Measurements from ENCODE around the gene RAG2. TPM values are rescaled to one million over a fixed set of nuclear protein-coding genes. Genes with fewer than 3 reads are reported as not detected.
"Not testable (repeated sequence)": the region's sequence is repeated elsewhere in the genome, so short reads cannot be mapped to it uniquely, and the experiment has no call there.

Gene RAG2
- total and polyA plus RNA-seq, 2 of the 4 experiments (the other 2 are of a cell fraction) = not detected

DNA sequence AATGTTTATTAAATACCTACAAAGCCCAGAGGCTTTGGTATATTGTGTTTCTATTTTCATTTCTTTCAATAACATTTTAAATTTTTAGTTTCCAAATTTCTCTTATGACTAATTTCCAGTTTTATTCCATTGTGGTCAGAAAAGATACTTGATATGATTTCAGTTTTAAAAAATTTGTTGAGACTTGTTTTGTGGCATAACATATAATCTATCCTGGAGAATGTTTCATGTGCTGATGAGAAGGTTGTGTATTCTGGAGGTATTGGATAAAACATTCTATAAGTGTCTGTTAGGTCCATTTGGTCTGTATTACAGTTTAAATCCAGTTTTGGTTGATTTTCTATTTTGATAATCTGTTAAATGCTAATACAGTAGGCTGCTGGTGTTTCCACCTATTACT is 40.0 kb downstream of the RAG2 start:
- DNase-seq (no peak), ATAC-seq (ENCODE audit: low read depth) (no peak)
- Histone ChIP-seq H3K79me1 (ENCODE audit: low read depth in 1 of 2, low read length in 2 of 2) (no peaks in the 10 kb centered on the region), H3K4me2 (ENCODE audit: low read depth, low read length) (no peak overlapping the region), H2AK9ac (replicated peaks; ENCODE audit: low read depth, low read length, poor library complexity) (no peak overlapping the region), H2AFZ (replicated peaks; ENCODE audit: low read length, poor library complexity) (no peak overlapping the region), H3K36me3 (ENCODE audit: control insufficient read depth, insufficient read depth, low read length) (no peaks in the 10 kb centered on the region), H3K9ac (ENCODE audit: low read depth, low read length) (no peak overlapping the region), H4K5ac (ENCODE audit: low read depth, low read length) (no peak overlapping the region), H3K27ac (ENCODE audit: insufficient read depth, low read length) (no peak overlapping the region), H3K14ac (replicated peaks; ENCODE audit: low read depth, low read length) (no peak overlapping the region), H3K4me3 (ENCODE audit: insufficient read depth, low read depth, low read length) (no peak overlapping the region), H3K4ac (ENCODE audit: low read depth, low read length) (no peak overlapping the region), H4K8ac (ENCODE audit: low read depth in 2 of 2, low read length in 2 of 2) (no peak overlapping the region), H2BK120ac (ENCODE audit: low read depth, low read length) (no peak overlapping the region), H2BK20ac (ENCODE audit: low read depth, low read length) (no peak overlapping the region), H4K20me1 (ENCODE audit: insufficient read depth, low read length) (no peaks in the 10 kb centered on the region), H3K9me1 (ENCODE audit: insufficient read depth, low read length) (no peaks in the 10 kb centered on the region), H3K18ac (ENCODE audit: low read depth, low read length) (no peak overlapping the region), H3K4me1 (ENCODE audit: control insufficient read depth, insufficient read depth, low read length) (no peaks in the 10 kb centered on the region), H2BK5ac (ENCODE audit: low read depth, low read length, poor library complexity, severe bottlenecking) (no peak overlapping the region), H2AK5ac (ENCODE audit: low read depth, low read length) (no peak overlapping the region), H2BK15ac (ENCODE audit: low read depth, low read length) (no peak overlapping the region), H3K9me3 (ENCODE audit: control insufficient read depth, insufficient read depth, low read length) (no peaks in the 10 kb centered on the region), H3K23ac (ENCODE audit: low read depth, low read length) (no peak overlapping the region), H4K91ac (ENCODE audit: insufficient read depth, low read depth, low read length) (no peak overlapping the region), H3K27me3 (ENCODE audit: control insufficient read depth, insufficient read depth, low read length) (peaks cover 2% of the 10 kb centered on the region; the same call in 1 of the 2 replicates), H3K56ac (ENCODE audit: extremely low read depth, insufficient read depth, low read length) (no peak overlapping the region)
- intact Hi-C loops (cut with micrococcal nuclease) = no loop called here
- dilution Hi-C loops (cut with HindIII; ENCODE audit: low sequenced_read_pairs, unreplicated experiment) = no loop called here
- no TSS peak for BruUV-seq (replicated peaks)
- no peak for TF ChIP-seq POLR2A (IDR thresholded peaks at IDR 0.05; ENCODE audit: low read depth, low read length)
- TF ChIP-seq CHD1 (IDR thresholded peaks at IDR 0.05; ENCODE audit: low read depth, low read length) = no peak
- TF ChIP-seq FOS (IDR thresholded peaks at IDR 0.05; ENCODE audit: low read depth, low read length) = no peak
- TF ChIP-seq NFE2L2 (IDR thresholded peaks at IDR 0.05; ENCODE audit: low read depth, low read length) = no peak
- TF ChIP-seq MAZ (IDR thresholded peaks at IDR 0.05; ENCODE audit: borderline replicate concordance, low read depth, low read length) = no peak
- POLR2A ChIA-PET (ENCODE audit: unreplicated experiment) = no interaction called here
- in situ Hi-C loops (cut with MboI; ENCODE audit: low sequenced_read_pairs) = no loop called here
- CTCF ChIA-PET = no interaction called here

DNA sequence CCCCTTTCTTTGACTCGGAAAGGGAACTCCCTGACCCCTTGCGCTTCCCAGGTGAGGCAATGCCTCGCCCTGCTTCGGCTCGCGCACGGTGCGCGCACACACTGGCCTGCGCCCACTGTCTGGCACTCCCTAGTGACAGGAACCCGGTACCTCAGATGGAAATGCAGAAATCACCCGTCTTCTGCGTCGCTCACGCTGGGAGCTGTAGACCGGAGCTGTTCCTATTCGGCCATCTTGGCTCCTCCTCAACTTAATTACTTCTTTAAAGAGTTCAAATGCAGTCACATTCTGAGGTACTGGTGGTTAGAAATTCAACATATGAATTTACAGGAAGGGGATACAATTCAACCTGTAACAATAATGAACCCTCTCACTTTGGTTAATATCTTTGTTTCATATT is 40.6 kb downstream of the RAG2 start:
- H2AFZ ChIP-seq (replicated peaks; ENCODE audit: low read length, poor library complexity); H3K27ac ChIP-seq (ENCODE audit: insufficient read depth, low read length); in situ Hi-C loops (cut with MboI; ENCODE audit: low sequenced_read_pairs); H3K56ac ChIP-seq (ENCODE audit: extremely low read depth, insufficient read depth, low read length); H4K5ac ChIP-seq (ENCODE audit: low read depth, low read length); H3K9me3 ChIP-seq (ENCODE audit: control insufficient read depth, insufficient read depth, low read length); H2AK9ac ChIP-seq (replicated peaks; ENCODE audit: low read depth, low read length, poor library complexity); H3K79me1 ChIP-seq (ENCODE audit: low read depth in 1 of 2, low read length in 2 of 2); H2BK120ac ChIP-seq (ENCODE audit: low read depth, low read length); H2AK5ac ChIP-seq (ENCODE audit: low read depth, low read length); H4K8ac ChIP-seq (ENCODE audit: low read depth in 2 of 2, low read length in 2 of 2); DNase-seq; H3K9ac ChIP-seq (ENCODE audit: low read depth, low read length); CTCF ChIA-PET; H3K4me3 ChIP-seq (ENCODE audit: insufficient read depth, low read depth, low read length); H4K91ac ChIP-seq (ENCODE audit: insufficient read depth, low read depth, low read length); H3K4ac ChIP-seq (ENCODE audit: low read depth, low read length); H4K20me1 ChIP-seq (ENCODE audit: insufficient read depth, low read length); H3K4me1 ChIP-seq (ENCODE audit: control insufficient read depth, insufficient read depth, low read length); H3K4me2 ChIP-seq (ENCODE audit: low read depth, low read length); dilution Hi-C loops (cut with HindIII; ENCODE audit: low sequenced_read_pairs, unreplicated experiment); intact Hi-C loops (cut with micrococcal nuclease); POLR2A ChIA-PET (ENCODE audit: unreplicated experiment); H2BK15ac ChIP-seq (ENCODE audit: low read depth, low read length); H2BK20ac ChIP-seq (ENCODE audit: low read depth, low read length); H3K18ac ChIP-seq (ENCODE audit: low read depth, low read length); H3K14ac ChIP-seq (replicated peaks; ENCODE audit: low read depth, low read length); H3K23ac ChIP-seq (ENCODE audit: low read depth, low read length); H2BK5ac ChIP-seq (ENCODE audit: low read depth, low read length, poor library complexity, severe bottlenecking); H3K36me3 ChIP-seq (ENCODE audit: control insufficient read depth, insufficient read depth, low read length); H3K27me3 ChIP-seq (ENCODE audit: control insufficient read depth, insufficient read depth, low read length); ATAC-seq (ENCODE audit: low read depth); H3K9me1 ChIP-seq (ENCODE audit: insufficient read depth, low read length); BruUV-seq (replicated peaks): not testable (repeated sequence)
- WGBS, 2 experiments (ENCODE audit: extremely low coverage in 2 of 2, insufficient read length in 1 of 2) = 60% methylated on average over 1 of the region's 17 CpGs; no CpG with 5 or more reads in 1 of the 2 experiments
